ENCODE measurements around the gene TRAPPC14.
"Not testable (repeated sequence)": the region's sequence is repeated elsewhere in the genome, so short reads cannot be mapped to it uniquely, and the experiment has no call there.

TRAPPC14 gene

GRCh38 chr7:100191775-100192174 is 33.3 kb upstream of the TRAPPC14 start:
- no peak overlapping the region for H3K4me3 ChIP-seq (ENCODE audit: low read depth, low read length)
- TF ChIP-seq, protein P1, sequence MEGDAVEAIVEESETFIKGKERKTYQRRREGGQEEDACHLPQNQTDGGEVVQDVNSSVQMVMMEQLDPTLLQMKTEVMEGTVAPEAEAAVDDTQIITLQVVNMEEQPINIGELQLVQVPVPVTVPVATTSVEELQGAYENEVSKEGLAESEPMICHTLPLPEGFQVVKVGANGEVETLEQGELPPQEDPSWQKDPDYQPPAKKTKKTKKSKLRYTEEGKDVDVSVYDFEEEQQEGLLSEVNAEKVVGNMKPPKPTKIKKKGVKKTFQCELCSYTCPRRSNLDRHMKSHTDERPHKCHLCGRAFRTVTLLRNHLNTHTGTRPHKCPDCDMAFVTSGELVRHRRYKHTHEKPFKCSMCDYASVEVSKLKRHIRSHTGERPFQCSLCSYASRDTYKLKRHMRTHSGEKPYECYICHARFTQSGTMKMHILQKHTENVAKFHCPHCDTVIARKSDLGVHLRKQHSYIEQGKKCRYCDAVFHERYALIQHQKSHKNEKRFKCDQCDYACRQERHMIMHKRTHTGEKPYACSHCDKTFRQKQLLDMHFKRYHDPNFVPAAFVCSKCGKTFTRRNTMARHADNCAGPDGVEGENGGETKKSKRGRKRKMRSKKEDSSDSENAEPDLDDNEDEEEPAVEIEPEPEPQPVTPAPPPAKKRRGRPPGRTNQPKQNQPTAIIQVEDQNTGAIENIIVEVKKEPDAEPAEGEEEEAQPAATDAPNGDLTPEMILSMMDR (IDR thresholded peaks at IDR 0.05; ENCODE audit: low read depth, low read length): no peak

DNA sequence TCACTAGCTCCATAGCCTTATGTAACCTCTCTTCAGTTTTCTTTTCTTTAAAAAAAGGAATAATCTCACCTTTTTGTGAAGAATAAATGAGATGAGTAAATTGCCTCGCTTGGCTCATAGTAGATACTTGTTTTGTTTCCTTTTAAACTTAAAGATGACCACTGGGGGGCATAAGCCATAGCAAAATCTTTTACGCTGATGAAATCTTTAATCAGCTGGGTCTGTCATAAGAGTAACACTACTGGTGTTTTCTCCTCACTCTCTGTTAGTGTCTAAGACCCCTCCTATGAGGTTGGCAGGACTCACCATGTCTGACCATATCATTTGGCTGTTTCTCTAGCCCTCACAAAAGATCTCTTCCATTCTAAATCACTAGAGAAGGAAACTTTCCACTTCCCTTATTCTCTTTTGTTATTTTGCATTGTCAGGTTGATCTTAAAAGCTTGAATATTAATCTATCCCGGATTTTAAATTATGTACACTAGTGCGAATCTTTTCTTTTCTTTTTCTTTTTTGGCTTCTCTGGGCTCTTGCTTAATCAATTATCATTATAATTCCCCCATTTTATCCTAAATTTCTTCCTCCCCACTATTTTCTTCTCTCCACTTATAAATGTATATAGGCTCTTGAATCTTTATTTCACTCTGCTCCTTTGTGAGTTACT is 31.7 kb upstream of the TRAPPC14 start:
- TF ChIP-seq, protein P1 (IDR thresholded peaks at IDR 0.05; ENCODE audit: low read depth, low read length): no peak
- H3K4me3 ChIP-seq (ENCODE audit: low read depth, low read length): no peak overlapping the region

GRCh38 chr7:100189061-100189460 is 30.5 kb upstream of the TRAPPC14 start:
- no peak overlapping the region for H3K4me3 ChIP-seq (ENCODE audit: low read depth, low read length)
- TF ChIP-seq, protein P1 (IDR thresholded peaks at IDR 0.05; ENCODE audit: low read depth, low read length): no peak

DNA sequence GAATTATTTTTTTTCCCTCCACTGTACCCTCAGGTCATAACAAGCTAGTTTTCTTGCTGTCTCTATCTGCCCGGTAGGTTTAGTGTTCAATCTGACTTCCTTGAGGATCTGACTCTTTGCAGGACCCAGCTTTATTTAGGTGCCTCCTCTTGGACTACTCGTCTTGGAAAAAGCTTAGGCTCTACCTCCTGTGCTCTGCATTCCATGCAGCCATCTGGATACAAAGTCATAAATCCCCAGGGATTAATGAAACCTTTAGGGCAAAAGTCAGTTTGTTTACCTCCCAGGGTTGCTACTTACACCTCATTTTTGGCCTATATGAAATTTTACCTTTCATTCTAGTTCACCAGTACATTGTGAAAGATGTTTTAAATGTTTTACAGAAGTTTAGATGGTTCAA is 27.2 kb upstream of the TRAPPC14 start:
- no peak overlapping the region for H3K4me3 ChIP-seq (ENCODE audit: low read depth, low read length)
- TF ChIP-seq, protein P1 (IDR thresholded peaks at IDR 0.05; ENCODE audit: low read depth, low read length): no peak

GRCh38 chr7:100183090-100183489 is 24.6 kb upstream of the TRAPPC14 start:
- not testable (repeated sequence) for H3K4me3 ChIP-seq (ENCODE audit: low read depth, low read length)

- H3K4me3 ChIP-seq (ENCODE audit: low read depth, low read length): not testable (repeated sequence)
Measured at GRCh38 chr7:100182616-100183015, 24.1 kb upstream of the TRAPPC14 start.

- H3K4me3 ChIP-seq (ENCODE audit: low read depth, low read length): not testable (repeated sequence)
Measured at GRCh38 chr7:100180084-100180483, 21.6 kb upstream of the TRAPPC14 start.

- TF ChIP-seq, protein P1 (IDR thresholded peaks at IDR 0.05; ENCODE audit: low read depth, low read length): no peak
Measured at GRCh38 chr7:100177045-100178001, 18.8 kb upstream of the TRAPPC14 start, which contains the start of the genes GPC2 and STAG3. Gene GPC2 (minus strand): TSS chr7:100177381. CDS start chr7:100177199, 182 bp downstream. Gene STAG3 (plus strand): TSS chr7:100177918. CDS start chr7:100180557, 2,639 bp downstream.

More at GRCh38 chr7:100177045-100178001, 18.8 kb upstream of the TRAPPC14 start, which contains the start of the genes GPC2 and STAG3:
- H3K4me3 ChIP-seq (ENCODE audit: low read depth, low read length): peak within 1 kb of the TSS; percentile 86

Measured in WI38 (cell line).